Peyer's patch (tissue), 4 donors: Measurements from ENCODE around the gene SH2D1A. TPM values are rescaled to one million over a fixed set of nuclear protein-coding genes. Genes with fewer than 3 reads are reported as not detected.
"Not testable (repeated sequence)": the region's sequence is repeated elsewhere in the genome, so short reads cannot be mapped to it uniquely, and the experiment has no call there.

Source experiments
- DNase-seq, 3 donors: peaks; one replicate each; pipeline ENCODE4 v3.0.0-alpha.2; 2017 to 2019
- H3K27ac ChIP-seq, 4 donors: fragments of 200-600 bp; sonication (generic); one replicate each; pipeline ENCODE4 v1.5.1; 2016 to 2019
- H3K27me3 ChIP-seq, 2 donors: fragments of 200-600 bp; sonication (generic); one replicate each; pipeline ENCODE4 v1.5.1; 2019
- H3K36me3 ChIP-seq, 3 donors: fragments of 200-600 bp; sonication (generic); one replicate each; pipeline ENCODE4 v1.5.1; 2016 to 2019
- H3K4me1 ChIP-seq, 4 donors: fragments of 200-600 bp; sonication (generic); one replicate each; pipeline ENCODE4 v1.5.1; 2016 to 2019
- H3K4me3 ChIP-seq, 4 donors: fragments of 200-600 bp; sonication (generic); 1 replicate in 3 of 4; 2 replicates in 1 of 4; pipeline ENCODE4 v1.5.1; 2016 to 2019; ENCODE audit warnings: mild to moderate bottlenecking in 1 of 4
- H3K9me3 ChIP-seq, 4 donors: fragments of 200-600 bp; sonication (generic); one replicate each; pipeline ENCODE4 v1.5.1; 2016 to 2019; ENCODE audit warnings: mild to moderate bottlenecking in 1 of 4
- POLR2A ChIP-seq, 2 donors: fragments of 450-650 bp; IDR thresholded peaks; one replicate each; pipeline ENCODE4 v1.5.1; 2017; ENCODE audit warnings: antibody characterized with exemption in 2 of 2, mild to moderate bottlenecking in 2 of 2, moderate library complexity in 2 of 2
- total RNA-seq, 4 donors: library from RNA; depleted of rRNA; stranded (reverse); fragments of >200 nt; gene quantifications; one replicate each; pipeline ENCODE4 v1.1.0, GENCODE V29; 2016
- TF ChIP-seq, protein P1 (sequence below), 6 experiments: fragments of 450-650 bp in 4 of 6; fragments of 200-600 bp in 2 of 6; sonication (generic) in 1 of 6; IDR thresholded peaks; one replicate each; pipeline ENCODE4 v1.5.1; 2017 to 2019; ENCODE audit warnings: antibody characterized with exemption in 6 of 6, mild to moderate bottlenecking in 3 of 6, moderate library complexity in 1 of 6

The SH2D1A gene
- total RNA-seq, 4 donors from 2014 or later: 0.67 to 5.0 (median 1.6) TPM; not detected in 1

DNA sequence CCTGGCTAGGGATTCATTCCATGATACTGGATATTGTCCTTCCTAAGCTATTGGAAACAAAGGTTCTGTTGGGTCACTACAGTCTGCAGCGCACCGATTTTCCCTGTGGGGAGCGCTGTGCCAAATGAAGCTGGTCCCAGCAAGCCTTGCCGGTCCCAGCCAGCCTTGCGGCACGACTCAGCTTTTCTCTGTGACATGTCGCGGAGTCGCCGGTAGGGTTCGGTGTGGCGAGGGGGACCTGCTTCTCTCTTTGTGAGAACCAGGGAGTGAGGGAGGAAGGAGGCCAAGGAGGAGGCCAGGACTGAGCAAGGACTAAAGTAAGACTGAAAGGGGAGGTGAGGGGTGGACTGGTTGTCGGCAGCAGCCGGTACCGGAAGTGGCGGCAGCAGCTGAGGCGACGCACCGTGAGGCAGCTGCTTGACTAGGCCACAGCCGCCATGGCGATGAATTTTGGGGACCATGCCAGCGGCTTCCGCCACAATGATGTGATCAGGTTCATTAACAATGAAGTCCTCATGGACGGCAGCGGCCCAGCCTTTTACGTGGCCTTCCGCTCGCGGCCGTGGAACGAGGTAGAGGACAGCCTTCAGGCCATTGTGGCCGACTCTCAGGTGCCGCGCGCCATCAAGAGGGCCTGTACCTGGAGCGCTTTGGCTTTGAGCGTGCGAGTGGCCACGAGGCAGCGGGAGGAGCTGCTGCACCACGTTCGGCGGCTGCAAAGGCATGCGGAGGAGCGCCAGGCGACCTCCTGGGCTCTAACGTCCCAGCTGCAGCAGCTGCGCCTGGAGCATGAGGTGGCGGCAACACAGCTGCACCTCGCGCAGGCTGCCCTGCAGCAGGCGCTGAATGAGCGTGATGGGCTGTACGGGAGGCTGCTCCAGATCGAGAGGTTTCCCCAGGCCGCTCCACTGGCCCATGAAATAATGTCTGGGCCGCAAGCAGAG, 13.6 kb upstream of the SH2D1A start, which contains the start of gene TEX13D:
TSS of gene TEX13D (plus strand) at position 180 of the 944 bp plus-strand sequence. CDS start at position 438, 258 bp downstream.
- no peak for DNase-seq
- no peak for TF ChIP-seq POLR2A (IDR thresholded peaks at IDR 0.05)
- TF ChIP-seq, protein P1, sequence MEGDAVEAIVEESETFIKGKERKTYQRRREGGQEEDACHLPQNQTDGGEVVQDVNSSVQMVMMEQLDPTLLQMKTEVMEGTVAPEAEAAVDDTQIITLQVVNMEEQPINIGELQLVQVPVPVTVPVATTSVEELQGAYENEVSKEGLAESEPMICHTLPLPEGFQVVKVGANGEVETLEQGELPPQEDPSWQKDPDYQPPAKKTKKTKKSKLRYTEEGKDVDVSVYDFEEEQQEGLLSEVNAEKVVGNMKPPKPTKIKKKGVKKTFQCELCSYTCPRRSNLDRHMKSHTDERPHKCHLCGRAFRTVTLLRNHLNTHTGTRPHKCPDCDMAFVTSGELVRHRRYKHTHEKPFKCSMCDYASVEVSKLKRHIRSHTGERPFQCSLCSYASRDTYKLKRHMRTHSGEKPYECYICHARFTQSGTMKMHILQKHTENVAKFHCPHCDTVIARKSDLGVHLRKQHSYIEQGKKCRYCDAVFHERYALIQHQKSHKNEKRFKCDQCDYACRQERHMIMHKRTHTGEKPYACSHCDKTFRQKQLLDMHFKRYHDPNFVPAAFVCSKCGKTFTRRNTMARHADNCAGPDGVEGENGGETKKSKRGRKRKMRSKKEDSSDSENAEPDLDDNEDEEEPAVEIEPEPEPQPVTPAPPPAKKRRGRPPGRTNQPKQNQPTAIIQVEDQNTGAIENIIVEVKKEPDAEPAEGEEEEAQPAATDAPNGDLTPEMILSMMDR (IDR thresholded peaks at IDR 0.05): no peak
- Histone ChIP-seq H3K36me3 (no peaks in the 10 kb centered on the region), H3K9me3 (no peaks in the 10 kb centered on the region), H3K27me3 (no peaks in the 10 kb centered on the region), H3K4me3 (no peak within 1 kb of the TSS), H3K27ac (no peak within 1 kb of the TSS), H3K4me1 (no peaks in the 10 kb centered on the region)

DNA sequence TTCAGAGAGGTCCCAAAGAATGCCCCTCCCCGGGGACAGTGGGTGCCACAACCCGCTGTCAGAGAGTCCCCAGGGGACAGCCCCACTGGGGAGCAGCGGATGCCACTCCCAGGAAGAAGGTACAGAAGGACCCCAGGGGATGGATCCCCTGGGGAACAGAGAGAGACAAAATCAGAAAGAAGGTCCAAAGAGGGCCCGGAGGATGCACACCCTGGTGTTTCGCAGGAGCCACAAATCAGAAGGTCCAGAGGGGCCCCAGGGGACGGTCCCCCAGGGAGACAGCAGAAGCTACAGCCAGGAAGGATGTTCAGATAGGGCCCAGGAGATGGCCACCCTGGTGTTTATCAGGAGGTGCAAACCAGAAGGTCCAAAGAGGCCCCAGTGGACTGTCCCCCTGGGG, 12.5 kb upstream of the SH2D1A start:
- H3K9me3 ChIP-seq: no peaks in the 10 kb centered on the region
- no peaks in the 10 kb centered on the region for H3K27me3 ChIP-seq
- no peaks in the 10 kb centered on the region for H3K36me3 ChIP-seq
- H3K27ac ChIP-seq: no peak overlapping the region
- no peak for DNase-seq
- TF ChIP-seq, protein P1 (IDR thresholded peaks at IDR 0.05): no peak
- no peak for TF ChIP-seq POLR2A (IDR thresholded peaks at IDR 0.05)
- H3K4me3 ChIP-seq: no peak overlapping the region
- no peaks in the 10 kb centered on the region for H3K4me1 ChIP-seq

DNA sequence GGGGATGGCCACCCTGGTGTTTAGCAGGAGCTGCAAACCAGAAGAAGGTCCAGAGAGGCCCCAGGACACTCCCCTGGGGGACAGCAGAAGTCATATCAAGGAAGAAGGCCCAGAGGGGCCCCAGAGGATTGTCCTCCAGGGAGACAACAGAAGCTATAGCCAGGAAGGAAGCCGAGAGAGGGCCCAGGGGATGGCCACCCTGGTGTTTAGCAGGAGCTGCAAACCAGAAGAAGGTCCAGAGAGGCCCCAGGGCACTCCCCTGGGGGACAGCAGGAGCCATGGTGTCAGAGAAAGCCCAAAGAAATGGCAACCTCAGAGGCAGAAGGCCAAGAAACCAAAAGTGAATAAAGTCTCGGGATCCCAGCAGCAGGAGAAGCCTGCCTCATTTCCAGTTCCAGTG, 11.8 kb upstream of the SH2D1A start:
- not testable (repeated sequence) for DNase-seq, H3K4me3 ChIP-seq, H3K9me3 ChIP-seq, H3K27me3 ChIP-seq, H3K4me1 ChIP-seq, H3K27ac ChIP-seq, H3K36me3 ChIP-seq

- Histone ChIP-seq H3K27ac (no peak overlapping the region), H3K4me3 (no peak overlapping the region), H3K36me3 (no peaks in the 10 kb centered on the region), H3K4me1 (no peaks in the 10 kb centered on the region), H3K9me3 (no peaks in the 10 kb centered on the region), H3K27me3 (no peaks in the 10 kb centered on the region)
- DNase-seq: no peak
- TF ChIP-seq, protein P1 (IDR thresholded peaks at IDR 0.05): no peak
- TF ChIP-seq POLR2A (IDR thresholded peaks at IDR 0.05): no peak
These were observed 10.8 kb upstream of the SH2D1A start for GRCh38 chrX:124335598-124335997.

- Histone ChIP-seq H3K9me3 (no peaks in the 10 kb centered on the region), H3K4me3 (no peak overlapping the region), H3K27me3 (no peaks in the 10 kb centered on the region), H3K36me3 (no peaks in the 10 kb centered on the region), H3K4me1 (no peaks in the 10 kb centered on the region), H3K27ac (no peak overlapping the region)
- no peak for DNase-seq
- TF ChIP-seq, protein P1 (IDR thresholded peaks at IDR 0.05): no peak
- TF ChIP-seq POLR2A (IDR thresholded peaks at IDR 0.05): no peak
These were observed 8.4 kb upstream of the SH2D1A start for GRCh38 chrX:124337916-124338315.

DNA sequence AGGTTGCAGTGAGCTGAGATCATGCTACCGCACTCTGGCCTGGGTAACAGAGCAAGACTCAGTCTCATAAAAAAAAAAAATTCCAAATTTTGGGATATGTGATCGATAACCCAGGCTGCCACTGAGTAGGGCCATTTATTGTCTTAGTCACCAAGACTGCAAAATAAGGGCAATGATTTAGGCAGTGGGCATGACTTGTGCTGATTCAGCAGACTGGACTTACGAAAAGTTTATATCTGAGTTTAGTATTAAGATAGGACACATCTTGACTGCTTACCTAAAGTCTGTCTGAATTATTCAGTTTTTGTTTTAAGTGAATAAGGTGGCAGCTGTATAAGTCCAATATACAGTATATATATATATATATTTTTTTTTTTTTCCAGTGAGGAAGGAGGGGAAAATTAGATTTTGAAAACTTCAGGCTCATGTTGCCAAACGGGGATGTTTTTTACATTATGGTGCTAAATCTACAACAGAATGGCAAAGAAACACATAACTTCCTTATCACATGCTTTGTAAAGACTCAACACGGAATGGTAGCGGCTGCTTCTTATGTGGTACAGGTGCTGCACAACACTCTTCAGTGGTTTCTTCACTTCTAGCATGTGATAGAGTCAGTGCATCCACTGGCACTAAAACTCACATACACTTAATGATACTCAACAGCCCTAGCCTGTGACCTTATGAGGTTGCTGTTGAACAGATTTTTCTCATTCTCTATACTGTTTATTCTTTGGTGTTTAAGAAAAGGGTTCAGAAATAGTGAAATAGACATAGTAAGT, 7.4 kb upstream of the SH2D1A start:
- Histone ChIP-seq H3K36me3 (no peaks in the 10 kb centered on the region), H3K27me3 (no peaks in the 10 kb centered on the region), H3K9me3 (no peaks in the 10 kb centered on the region), H3K4me3 (no peak overlapping the region), H3K27ac (no peak overlapping the region), H3K4me1 (no peaks in the 10 kb centered on the region)
- no peak for DNase-seq
- TF ChIP-seq, protein P1 (IDR thresholded peaks at IDR 0.05): no peak
- no peak for TF ChIP-seq POLR2A (IDR thresholded peaks at IDR 0.05)
